Fibroblast of the aortic adventitia (primary cell): ENCODE measurements around the gene BAD. TPM values are rescaled to one million over a fixed set of nuclear protein-coding genes. Genes with fewer than 3 reads are reported as not detected.

Experiments
- DNase-seq: peaks from one replicate; pipeline ENCODE4 v3.0.0-alpha.2; 2010; ENCODE audit warnings: low read depth
- H3K4me3 ChIP-seq: 2 replicates; pipeline ENCODE4 v1.5.1; 2011; ENCODE audit warnings: low read depth, mild to moderate bottlenecking, control low read depth, low read length, moderate library complexity
- total RNA-seq: library from RNA; depleted of rRNA; stranded (reverse); fragments of >200 nt; gene quantifications from 2 replicates; pipeline ENCODE4 v1.2.3, GENCODE V29; 2012; ENCODE audit warnings: low replicate concordance
- TF ChIP-seq, protein P1 (sequence below): IDR thresholded peaks from 2 replicates; pipeline ENCODE4 v1.5.1; 2011; ENCODE audit warnings: mild to moderate bottlenecking, low read length, control low read depth, inconsistent platforms; ENCODE audit not compliant: insufficient read depth

The BAD gene
- total RNA-seq, 1 donor, result 69.6 TPM

DNA sequence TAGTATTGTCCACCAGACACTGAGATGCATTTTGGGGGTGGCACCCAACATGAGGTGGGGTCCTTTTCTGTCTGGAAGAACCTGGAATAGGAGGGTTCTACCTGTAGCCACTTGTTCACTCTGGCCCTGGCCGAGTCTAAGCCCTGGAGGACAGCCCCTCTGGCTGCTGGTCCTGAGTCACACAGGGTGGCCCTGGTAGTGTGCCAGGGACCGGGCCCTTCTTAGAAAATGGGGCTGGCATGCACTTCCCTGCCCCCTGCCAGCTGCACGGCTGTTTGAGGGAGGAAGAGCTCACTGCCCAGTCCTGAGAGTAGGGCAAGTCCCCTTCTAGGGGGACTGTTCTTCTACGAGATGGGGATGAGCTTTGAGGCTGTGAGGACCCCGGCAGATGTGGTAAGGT, 31.0 kb downstream of the BAD start:
- no peak for DNase-seq
- peak overlapping the region; percentile 82 for H3K4me3 ChIP-seq
- TF ChIP-seq, protein P1, sequence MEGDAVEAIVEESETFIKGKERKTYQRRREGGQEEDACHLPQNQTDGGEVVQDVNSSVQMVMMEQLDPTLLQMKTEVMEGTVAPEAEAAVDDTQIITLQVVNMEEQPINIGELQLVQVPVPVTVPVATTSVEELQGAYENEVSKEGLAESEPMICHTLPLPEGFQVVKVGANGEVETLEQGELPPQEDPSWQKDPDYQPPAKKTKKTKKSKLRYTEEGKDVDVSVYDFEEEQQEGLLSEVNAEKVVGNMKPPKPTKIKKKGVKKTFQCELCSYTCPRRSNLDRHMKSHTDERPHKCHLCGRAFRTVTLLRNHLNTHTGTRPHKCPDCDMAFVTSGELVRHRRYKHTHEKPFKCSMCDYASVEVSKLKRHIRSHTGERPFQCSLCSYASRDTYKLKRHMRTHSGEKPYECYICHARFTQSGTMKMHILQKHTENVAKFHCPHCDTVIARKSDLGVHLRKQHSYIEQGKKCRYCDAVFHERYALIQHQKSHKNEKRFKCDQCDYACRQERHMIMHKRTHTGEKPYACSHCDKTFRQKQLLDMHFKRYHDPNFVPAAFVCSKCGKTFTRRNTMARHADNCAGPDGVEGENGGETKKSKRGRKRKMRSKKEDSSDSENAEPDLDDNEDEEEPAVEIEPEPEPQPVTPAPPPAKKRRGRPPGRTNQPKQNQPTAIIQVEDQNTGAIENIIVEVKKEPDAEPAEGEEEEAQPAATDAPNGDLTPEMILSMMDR, result no peak

DNA sequence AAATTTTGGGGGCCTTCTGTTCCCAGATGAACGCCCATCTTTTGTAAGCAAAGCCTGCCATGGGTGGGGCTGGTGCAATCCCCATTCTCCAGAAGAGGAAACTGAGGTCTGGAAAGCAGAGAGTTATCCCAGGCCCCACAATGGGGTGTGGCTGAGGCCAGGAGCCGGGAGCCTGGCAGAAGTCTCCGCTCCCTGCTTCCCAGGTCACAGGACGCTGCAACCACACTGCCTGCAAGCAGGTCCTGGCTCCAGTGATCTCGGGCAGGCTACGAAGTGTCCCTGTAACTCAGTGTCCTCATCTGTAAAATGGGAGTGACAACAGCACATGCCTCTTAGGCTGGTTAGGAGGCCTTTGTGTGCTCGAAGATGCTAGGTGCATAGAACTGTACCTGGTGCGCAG, 31.4 kb downstream of the BAD start:
- TF ChIP-seq, protein P1, result no peak
- H3K4me3 ChIP-seq, result peak overlapping the region; percentile 82
- DNase-seq, result no peak

DNA sequence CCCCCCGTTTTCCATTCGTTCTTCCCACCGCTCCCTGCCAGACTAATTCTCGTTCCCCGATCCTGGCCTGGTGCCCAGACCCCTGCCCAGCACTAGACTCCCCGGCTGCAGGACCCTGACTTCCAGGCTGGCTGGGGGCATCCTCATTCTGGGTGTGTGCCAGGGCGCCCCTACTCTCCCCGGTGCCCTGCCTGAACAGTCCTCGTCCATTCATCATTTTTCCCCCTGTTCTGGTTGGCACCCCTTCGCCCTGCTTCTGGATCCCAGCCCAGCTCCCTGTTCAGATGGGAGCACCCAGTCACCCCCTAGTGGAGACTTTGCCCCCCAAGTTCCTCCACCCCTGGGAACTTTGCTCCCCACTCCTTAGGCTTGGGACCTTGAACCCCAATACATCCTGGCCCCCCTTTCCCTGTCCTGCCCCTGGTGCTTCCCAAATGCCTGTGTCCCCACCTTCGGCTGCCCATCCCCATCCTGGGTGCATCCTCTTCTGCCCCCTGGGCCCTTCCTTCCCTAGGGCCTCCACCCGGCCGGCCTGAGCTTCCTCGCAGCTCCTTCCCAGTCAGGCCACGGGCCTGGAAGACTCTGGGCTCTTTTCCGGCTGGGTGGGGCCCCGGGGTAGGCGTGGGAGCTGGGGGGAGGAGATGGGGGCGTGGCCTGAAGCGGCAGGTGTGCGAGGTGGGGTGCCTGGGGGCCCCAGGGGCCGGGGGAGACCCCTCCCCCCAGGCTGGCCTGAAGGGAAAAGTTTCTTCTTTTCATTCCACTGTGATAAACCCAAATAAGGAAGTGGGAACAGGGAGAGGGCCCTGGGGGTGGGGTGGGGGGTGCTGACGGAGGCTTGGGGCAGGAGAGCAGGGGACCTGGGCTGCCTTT, 32.2 kb downstream of the BAD start:
- peak overlapping the region; percentile 82 for H3K4me3 ChIP-seq
- DNase-seq, result no peak

DNA sequence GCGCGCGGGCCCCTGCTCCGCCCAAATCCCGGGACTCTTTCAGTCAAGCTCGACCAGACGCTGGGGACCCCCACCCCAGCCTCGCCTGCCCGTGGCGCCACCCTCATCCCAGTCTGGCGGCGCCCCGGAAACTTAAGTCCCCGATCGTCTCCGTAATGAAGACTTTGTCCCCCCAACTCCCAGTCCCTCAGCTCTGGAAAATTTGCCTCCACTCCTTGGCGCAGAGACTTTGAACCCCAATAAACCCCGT, 32.8 kb downstream of the BAD start:
- H3K4me3 ChIP-seq, result peak overlapping the region; percentile 82
- TF ChIP-seq, protein P1, result no peak
- no peak for DNase-seq

More for the DNA sequence above, 32.2 kb downstream of the BAD start:
- TF ChIP-seq, protein P1, result peak; percentile 51

DNA sequence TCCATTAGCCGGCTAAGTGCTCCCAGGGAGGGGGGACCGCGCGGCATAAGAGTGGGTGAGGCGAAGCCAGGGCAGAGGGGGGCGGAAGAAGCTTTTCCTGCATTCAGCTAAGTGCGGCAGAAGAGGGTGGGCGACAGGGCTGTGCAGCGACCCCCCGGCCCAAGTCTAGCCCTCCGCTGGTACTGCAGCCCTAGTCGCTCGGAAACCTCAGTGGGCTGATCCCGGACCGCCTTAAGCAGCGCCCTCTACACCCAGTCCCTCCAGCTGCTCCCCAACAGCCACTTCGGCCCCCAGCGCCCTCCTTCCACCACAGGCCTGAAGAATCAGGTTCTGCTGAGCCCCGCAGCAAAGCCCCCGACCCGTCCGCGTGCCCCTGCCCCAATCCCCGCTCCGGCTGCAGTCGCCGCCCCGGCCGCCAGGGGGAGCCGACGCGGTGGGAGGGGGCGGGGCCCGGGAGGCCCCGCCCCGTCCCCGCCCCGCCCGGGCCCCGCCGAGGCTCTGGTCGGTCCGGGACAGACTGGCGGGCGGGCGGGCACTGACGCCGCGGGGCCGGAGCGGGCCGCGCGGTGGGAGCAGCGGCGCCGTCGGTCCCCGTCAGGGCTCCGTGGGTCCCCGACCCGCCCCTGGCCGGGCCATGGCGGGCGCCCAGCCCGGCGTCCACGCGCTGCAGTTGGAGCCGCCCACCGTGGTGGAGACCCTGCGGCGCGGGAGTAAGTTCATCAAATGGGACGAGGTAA, 33.3 kb downstream of the BAD start, which contains the start of gene PLCB3:
Gene PLCB3 (plus strand): TSS at position 515 of the 737 bp plus-strand sequence. CDS start 120 bp downstream, at position 635.
- DNase-seq, result no peak
- TF ChIP-seq, protein P1, result peak; percentile 58
- peak within 1 kb of the TSS; percentile 82 for H3K4me3 ChIP-seq

DNA sequence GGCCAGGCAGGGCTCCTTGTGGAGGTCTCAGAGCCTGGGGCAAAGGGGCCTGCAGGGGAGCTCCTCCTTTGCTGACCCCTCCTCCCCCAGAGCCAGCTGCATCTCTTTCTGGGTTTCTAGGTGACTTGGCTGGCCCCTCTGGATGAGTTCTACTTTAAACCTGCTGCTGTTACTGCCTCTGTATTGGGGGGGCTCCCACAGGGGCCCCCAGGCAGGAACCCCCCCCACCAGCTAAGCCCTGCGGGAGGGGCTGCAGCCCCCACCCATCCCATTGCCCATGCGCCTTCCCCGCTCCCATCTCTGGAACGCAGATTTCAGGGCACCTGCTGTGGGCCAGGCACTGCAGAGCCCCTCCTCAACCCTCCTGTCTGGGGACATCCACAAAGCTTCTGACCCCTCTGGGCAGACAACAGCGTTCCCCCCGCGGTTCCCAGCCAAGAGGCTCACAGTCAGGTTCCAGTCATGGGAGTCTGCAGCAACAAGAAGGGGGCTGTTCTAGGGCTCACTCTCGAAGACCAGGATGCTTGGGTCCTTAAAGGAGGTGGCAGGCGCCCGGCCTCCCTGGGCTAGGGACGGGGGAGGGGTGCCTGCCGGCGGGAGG, 34.0 kb downstream of the BAD start:
- DNase-seq, result no peak
- H3K4me3 ChIP-seq, result peak overlapping the region; percentile 72
- TF ChIP-seq, protein P1, result no peak
